ENCODE data around the gene C17orf75.
A peak's percentile ranks its signal among the peaks of the same experiment; 100 is the strongest.
"Not testable (repeated sequence)": the region's sequence is repeated elsewhere in the genome, so short reads cannot be mapped to it uniquely, and the experiment has no call there.

C17orf75 gene, protein sequence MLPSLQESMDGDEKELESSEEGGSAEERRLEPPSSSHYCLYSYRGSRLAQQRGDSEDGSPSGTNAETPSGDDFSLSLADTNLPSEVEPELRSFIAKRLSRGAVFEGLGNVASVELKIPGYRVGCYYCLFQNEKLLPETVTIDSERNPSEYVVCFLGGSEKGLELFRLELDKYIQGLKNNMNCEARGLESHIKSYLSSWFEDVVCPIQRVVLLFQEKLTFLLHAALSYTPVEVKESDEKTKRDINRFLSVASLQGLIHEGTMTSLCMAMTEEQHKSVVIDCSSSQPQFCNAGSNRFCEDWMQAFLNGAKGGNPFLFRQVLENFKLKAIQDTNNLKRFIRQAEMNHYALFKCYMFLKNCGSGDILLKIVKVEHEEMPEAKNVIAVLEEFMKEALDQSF

DNA sequence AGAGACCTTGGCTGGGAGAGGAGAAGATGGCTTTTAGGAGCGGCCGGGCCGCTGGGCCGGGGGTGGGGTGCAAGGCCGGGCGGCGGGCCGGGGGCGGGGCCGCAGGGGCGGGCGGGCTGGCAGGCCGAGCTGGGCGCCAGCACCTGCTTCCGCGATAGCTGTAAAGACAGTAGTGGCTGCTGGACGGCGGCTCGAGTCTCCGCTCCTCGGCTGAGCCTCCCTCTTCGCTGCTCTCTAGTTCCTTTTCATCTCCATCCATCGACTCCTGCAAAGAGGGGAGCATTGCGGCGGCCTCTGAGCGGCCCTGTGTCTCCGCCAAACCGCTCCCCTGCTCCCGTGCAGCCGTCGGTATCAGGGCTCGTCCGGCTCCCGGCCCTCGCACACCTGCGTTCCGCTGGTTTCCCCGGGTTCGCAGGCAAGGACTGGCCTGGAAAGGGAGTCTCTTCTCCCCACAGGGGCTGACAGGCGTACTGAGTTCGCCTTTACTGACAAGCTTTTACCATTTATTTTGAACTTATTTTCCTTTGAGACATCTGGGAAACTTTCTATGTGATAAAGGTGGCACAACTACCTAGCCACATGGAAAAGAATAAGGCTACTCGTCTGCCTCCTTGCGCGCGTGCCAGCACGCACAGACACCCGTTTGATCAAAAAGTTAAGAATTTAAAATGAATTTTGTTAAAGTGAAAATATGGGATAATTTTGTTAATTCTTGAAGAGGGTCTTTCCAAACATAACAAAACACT is at the start of gene C17orf75:
Gene C17orf75 (minus strand): TSS at position 317 of the 746 bp plus-strand sequence. CDS start 34 bp downstream, at position 283.
- H4K20me1 ChIP-seq (ENCODE audit: insufficient read depth, low read length, poor library complexity, severe bottlenecking) = no peaks in the 10 kb centered on the region
- H3F3A ChIP-seq (ENCODE audit: low read depth) = no peaks in the 10 kb centered on the region
- peak within 1 kb of the TSS; percentile 95 for H3K4me2 ChIP-seq (ENCODE audit: low read depth, low read length, poor library complexity, severe bottlenecking)
- no peaks in the 10 kb centered on the region for H3K9me3 ChIP-seq (ENCODE audit: insufficient read depth, low read depth, low read length)
- peak within 1 kb of the TSS; percentile 99 for H2AFZ ChIP-seq (ENCODE audit: low read length)
- no peaks in the 10 kb centered on the region for H3K27me3 ChIP-seq (ENCODE audit: insufficient read depth, low read length, poor library complexity, severe bottlenecking)
- H3K4me1 ChIP-seq (ENCODE audit: insufficient read depth, low read length, poor library complexity, severe bottlenecking) = peaks cover 18% of the 10 kb centered on the region
- no peaks in the 10 kb centered on the region for H3K36me3 ChIP-seq (ENCODE audit: insufficient read depth, low read length)
- peaks cover 19% of the 10 kb centered on the region for H3K79me2 ChIP-seq (ENCODE audit: insufficient read depth, low read length)
- no peak for TF ChIP-seq EZH2phosphoT487 (IDR thresholded peaks at IDR 0.05; ENCODE audit: borderline replicate concordance)
- TF ChIP-seq, protein P1, sequence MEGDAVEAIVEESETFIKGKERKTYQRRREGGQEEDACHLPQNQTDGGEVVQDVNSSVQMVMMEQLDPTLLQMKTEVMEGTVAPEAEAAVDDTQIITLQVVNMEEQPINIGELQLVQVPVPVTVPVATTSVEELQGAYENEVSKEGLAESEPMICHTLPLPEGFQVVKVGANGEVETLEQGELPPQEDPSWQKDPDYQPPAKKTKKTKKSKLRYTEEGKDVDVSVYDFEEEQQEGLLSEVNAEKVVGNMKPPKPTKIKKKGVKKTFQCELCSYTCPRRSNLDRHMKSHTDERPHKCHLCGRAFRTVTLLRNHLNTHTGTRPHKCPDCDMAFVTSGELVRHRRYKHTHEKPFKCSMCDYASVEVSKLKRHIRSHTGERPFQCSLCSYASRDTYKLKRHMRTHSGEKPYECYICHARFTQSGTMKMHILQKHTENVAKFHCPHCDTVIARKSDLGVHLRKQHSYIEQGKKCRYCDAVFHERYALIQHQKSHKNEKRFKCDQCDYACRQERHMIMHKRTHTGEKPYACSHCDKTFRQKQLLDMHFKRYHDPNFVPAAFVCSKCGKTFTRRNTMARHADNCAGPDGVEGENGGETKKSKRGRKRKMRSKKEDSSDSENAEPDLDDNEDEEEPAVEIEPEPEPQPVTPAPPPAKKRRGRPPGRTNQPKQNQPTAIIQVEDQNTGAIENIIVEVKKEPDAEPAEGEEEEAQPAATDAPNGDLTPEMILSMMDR (conservative IDR thresholded peaks at IDR 0.05; ENCODE audit: low read length) = no peak
- H3K9ac ChIP-seq (ENCODE audit: low read depth, low read length, poor library complexity, severe bottlenecking) = peak within 1 kb of the TSS; percentile 89
- H3K9me2 ChIP-seq (replicated peaks; ENCODE audit: low read depth, low read length) = no peaks in the 10 kb centered on the region
- peak within 1 kb of the TSS; percentile 85 for H3K4me3 ChIP-seq (ENCODE audit: low read length, poor library complexity, severe bottlenecking)

DNA sequence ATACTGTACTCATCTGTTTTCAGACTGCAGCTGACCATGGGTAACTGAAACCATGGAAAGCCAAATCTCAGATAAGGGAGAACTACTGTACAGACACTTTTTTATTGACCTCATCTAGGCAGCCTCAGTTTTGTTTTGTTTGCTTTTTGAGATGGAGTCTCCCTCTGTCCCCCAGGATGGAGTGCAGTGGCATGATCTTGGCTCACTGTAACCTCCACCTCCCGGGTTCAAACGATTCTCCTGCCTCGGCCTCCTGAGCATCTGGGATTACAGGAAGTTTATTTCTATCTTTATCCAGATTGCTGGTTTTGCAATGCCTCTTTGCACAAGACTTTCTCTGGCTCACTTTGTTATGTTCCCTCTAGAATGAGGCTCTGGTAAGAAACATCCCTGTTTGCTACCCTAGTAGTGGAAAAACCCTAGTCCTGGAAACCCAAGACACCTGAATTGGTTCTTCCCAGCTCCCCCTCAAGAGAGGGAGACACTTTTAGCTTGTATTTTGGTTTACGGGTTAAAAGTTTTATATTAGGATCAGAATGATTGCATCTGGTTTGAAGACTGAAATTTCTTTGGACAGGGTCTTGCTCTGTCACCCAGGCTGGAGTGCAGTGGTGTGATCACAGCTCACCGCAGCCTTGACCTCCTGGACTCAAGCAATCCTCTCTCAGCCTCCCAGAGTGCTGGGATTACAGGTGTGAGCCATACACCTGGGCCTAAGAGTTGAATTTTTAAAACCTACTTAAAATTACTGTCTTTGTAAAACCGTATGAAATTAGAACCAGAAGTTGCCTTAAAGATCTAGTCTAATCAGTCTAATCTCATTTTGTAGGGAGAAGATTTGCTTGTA is 46.9 kb upstream of the C17orf75 start:
- H3K4me2 ChIP-seq (ENCODE audit: low read depth, low read length, poor library complexity, severe bottlenecking) = no peak overlapping the region
- no peak overlapping the region for H2AFZ ChIP-seq (ENCODE audit: low read length)
- no peaks in the 10 kb centered on the region for H3K36me3 ChIP-seq (ENCODE audit: insufficient read depth, low read length)
- TF ChIP-seq, protein P1 (conservative IDR thresholded peaks at IDR 0.05; ENCODE audit: low read length) = no peak
- no peak for TF ChIP-seq EZH2phosphoT487 (IDR thresholded peaks at IDR 0.05; ENCODE audit: borderline replicate concordance)
- no peak overlapping the region for H3K4me3 ChIP-seq (ENCODE audit: low read length, poor library complexity, severe bottlenecking)
- no peaks in the 10 kb centered on the region for H3F3A ChIP-seq (ENCODE audit: low read depth)
- no peaks in the 10 kb centered on the region for H4K20me1 ChIP-seq (ENCODE audit: insufficient read depth, low read length, poor library complexity, severe bottlenecking)
- no peaks in the 10 kb centered on the region for H3K79me2 ChIP-seq (ENCODE audit: insufficient read depth, low read length)
- H3K27me3 ChIP-seq (ENCODE audit: insufficient read depth, low read length, poor library complexity, severe bottlenecking) = no peaks in the 10 kb centered on the region
- H3K9me2 ChIP-seq (replicated peaks; ENCODE audit: low read depth, low read length) = no peaks in the 10 kb centered on the region
- no peaks in the 10 kb centered on the region for H3K4me1 ChIP-seq (ENCODE audit: insufficient read depth, low read length, poor library complexity, severe bottlenecking)
- no peak overlapping the region for H3K9ac ChIP-seq (ENCODE audit: low read depth, low read length, poor library complexity, severe bottlenecking)
- H3K9me3 ChIP-seq (ENCODE audit: insufficient read depth, low read depth, low read length) = no peaks in the 10 kb centered on the region

DNA sequence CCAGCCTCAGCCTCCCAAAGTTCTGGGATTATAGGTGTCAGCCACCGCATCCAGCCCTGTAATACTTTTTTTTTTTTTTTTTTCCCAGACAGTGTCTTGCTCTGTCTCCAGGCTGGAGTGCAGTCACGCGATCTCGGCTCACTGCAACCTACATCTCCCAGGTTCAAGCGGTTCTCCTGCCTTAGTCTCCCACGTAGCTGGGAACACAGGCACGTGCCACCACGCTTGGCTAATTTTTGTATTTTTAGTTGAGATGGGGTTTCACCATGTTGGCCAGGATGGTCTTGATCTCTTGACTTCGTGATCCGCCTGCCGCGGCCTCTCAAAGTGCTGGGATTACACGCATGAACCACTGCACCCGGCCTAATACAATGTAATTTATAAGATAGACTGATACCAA is 46.2 kb upstream of the C17orf75 start:
- H3K36me3 ChIP-seq (ENCODE audit: insufficient read depth, low read length); H2AFZ ChIP-seq (ENCODE audit: low read length); H3K27me3 ChIP-seq (ENCODE audit: insufficient read depth, low read length, poor library complexity, severe bottlenecking); H3K4me3 ChIP-seq (ENCODE audit: low read length, poor library complexity, severe bottlenecking); H3K79me2 ChIP-seq (ENCODE audit: insufficient read depth, low read length); H3K9me3 ChIP-seq (ENCODE audit: insufficient read depth, low read depth, low read length); H3K9me2 ChIP-seq (replicated peaks; ENCODE audit: low read depth, low read length); H3K9ac ChIP-seq (ENCODE audit: low read depth, low read length, poor library complexity, severe bottlenecking); H3K4me2 ChIP-seq (ENCODE audit: low read depth, low read length, poor library complexity, severe bottlenecking); H4K20me1 ChIP-seq (ENCODE audit: insufficient read depth, low read length, poor library complexity, severe bottlenecking); H3F3A ChIP-seq (ENCODE audit: low read depth); H3K4me1 ChIP-seq (ENCODE audit: insufficient read depth, low read length, poor library complexity, severe bottlenecking): not testable (repeated sequence)

Measured in Loucy (cell line).